HG02678 (cell line): ENCODE data around the gene PRR14.
A peak's percentile ranks its signal among the peaks of the same experiment; 100 is the strongest.
"Not testable (repeated sequence)": the region's sequence is repeated elsewhere in the genome, so short reads cannot be mapped to it uniquely, and the experiment has no call there.

ENCODE experiments used
- ATAC-seq: cut with Tn5 transposase; IDR thresholded peaks from one replicate; pipeline ENCODE4 v1.9.1; 2021; ENCODE audit warnings: mild to moderate bottlenecking, moderate library complexity; ENCODE audit not compliant: unreplicated experiment

The PRR14 gene

GRCh38 chr16:30688701-30689100, 37.9 kb downstream of the PRR14 start:
- ATAC-seq: no peak

- ATAC-seq: no peak
Observed at GRCh38 chr16:30691907-30692306, 41.1 kb downstream of the PRR14 start.

GRCh38 chr16:30692396-30693064, 41.8 kb downstream of the PRR14 start:
- ATAC-seq: no peak

- ATAC-seq: no peak
Observed at GRCh38 chr16:30694926-30695693, 44.4 kb downstream of the PRR14 start.

GRCh38 chr16:30696646-30697045, 45.9 kb downstream of the PRR14 start:
- not testable (repeated sequence) for ATAC-seq

- peak; percentile 84 for ATAC-seq
Observed at GRCh38 chr16:30697264-30698138, 46.7 kb downstream of the PRR14 start.

GRCh38 chr16:30698139-30698815, 47.5 kb downstream of the PRR14 start:
- peak; percentile 67 for ATAC-seq

- ATAC-seq: peak; percentile 29
Observed at GRCh38 chr16:30698816-30699614, 48.3 kb downstream of the PRR14 start, which contains the start of gene SRCAP. TSS of gene SRCAP (plus strand) at chr16:30699171. CDS start at chr16:30700825, 1,654 bp downstream.

GRCh38 chr16:30699615-30700099, 48.9 kb downstream of the PRR14 start:
- no peak for ATAC-seq

- no peak for ATAC-seq
Observed at GRCh38 chr16:30700491-30700890, 49.7 kb downstream of the PRR14 start.

GRCh38 chr16:30700971-30701370, 50.2 kb downstream of the PRR14 start:
- ATAC-seq: no peak

- not testable (repeated sequence) for ATAC-seq
Observed at GRCh38 chr16:30703071-30703470, 52.3 kb downstream of the PRR14 start.

- no peak for ATAC-seq
Observed at GRCh38 chr16:30703971-30704370, 53.2 kb downstream of the PRR14 start.
